Fibroblast of villous mesenchyme (primary cell): ENCODE measurements around the gene LPCAT1. TPM values are rescaled to one million over a fixed set of nuclear protein-coding genes. Genes with fewer than 3 reads are reported as not detected.

Experiments
- DNase-seq: peaks from one replicate; pipeline ENCODE4 v3.0.0-alpha.2; 2010; ENCODE audit warnings: low read depth
- H3K4me3 ChIP-seq: 2 replicates; pipeline ENCODE4 v1.5.1; 2011; ENCODE audit warnings: low read depth, mild to moderate bottlenecking, low read length
- CTCF ChIP-seq: IDR thresholded peaks from 2 replicates; pipeline ENCODE4 v1.5.1; 2012; ENCODE audit warnings: low read depth, mild to moderate bottlenecking, low read length; ENCODE audit not compliant: insufficient read depth
- total RNA-seq: library from RNA; depleted of rRNA; stranded (reverse); fragments of >200 nt; gene quantifications from 2 replicates; pipeline ENCODE4 v1.2.3, GENCODE V29; 2012

Gene LPCAT1
- total RNA-seq, 1 donor, result 57.4 TPM

GRCh38 chr5:1483856-1484729, 39.7 kb downstream of the LPCAT1 start:
- no peak for TF ChIP-seq CTCF
- no peak overlapping the region for H3K4me3 ChIP-seq
- no peak for DNase-seq

- no peak for TF ChIP-seq CTCF
- H3K4me3 ChIP-seq, result no peak overlapping the region
- no peak for DNase-seq
Observed at GRCh38 chr5:1483064-1483463, 40.7 kb downstream of the LPCAT1 start.

GRCh38 chr5:1481959-1482331, 41.8 kb downstream of the LPCAT1 start:
- TF ChIP-seq CTCF, result no peak
- H3K4me3 ChIP-seq, result no peak overlapping the region
- no peak for DNase-seq

- no peak for TF ChIP-seq CTCF
- DNase-seq, result no peak
- H3K4me3 ChIP-seq, result no peak overlapping the region
Observed at GRCh38 chr5:1481266-1481958, 42.3 kb downstream of the LPCAT1 start.

GRCh38 chr5:1480806-1481205, 43.0 kb downstream of the LPCAT1 start:
- no peak for DNase-seq
- H3K4me3 ChIP-seq, result no peak overlapping the region
- no peak for TF ChIP-seq CTCF

- DNase-seq, result peak; percentile 55
- no peak for TF ChIP-seq CTCF
- H3K4me3 ChIP-seq, result no peak overlapping the region
Observed at GRCh38 chr5:1480217-1480616, 43.5 kb downstream of the LPCAT1 start.
